Epithelial cell of esophagus (primary cell): ENCODE measurements around the gene HSF5.

Experiments used
- DNase-seq: peaks from one replicate; pipeline ENCODE4 v3.0.0; 2010; ENCODE audit warnings: low read depth
- H3K4me3 ChIP-seq: 2 replicates; pipeline ENCODE4 v1.5.1; 2011; ENCODE audit warnings: mild to moderate bottlenecking, low read length, control low read depth
- CTCF ChIP-seq: IDR thresholded peaks from 2 replicates; pipeline ENCODE4 v1.5.1; 2011; ENCODE audit warnings: low read depth, mild to moderate bottlenecking, low read length, control low read depth, inconsistent platforms; ENCODE audit not compliant: insufficient read depth; ENCODE audit errors: missing control alignments

The HSF5 gene

DNA sequence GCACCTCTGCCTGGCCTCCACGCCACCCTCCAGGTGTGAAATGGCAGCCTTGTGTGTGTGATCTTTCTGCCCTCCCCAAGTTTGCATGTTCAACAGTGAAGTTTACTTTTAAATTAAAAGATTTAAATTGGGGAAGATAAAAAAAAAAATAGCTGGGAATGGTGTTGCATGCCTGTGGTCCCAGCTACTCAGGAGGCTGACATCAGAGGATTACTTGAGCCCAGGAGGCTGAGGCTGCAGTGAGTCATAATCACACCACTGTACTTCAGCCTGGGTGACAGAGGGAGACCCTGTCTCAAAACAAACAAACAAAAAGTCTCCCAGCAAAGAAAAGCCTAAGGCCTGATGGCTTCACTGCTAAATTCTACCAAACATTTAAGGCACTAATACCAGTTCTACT is 35.5 kb downstream of the HSF5 start:
- DNase-seq = peak; percentile 14

DNA sequence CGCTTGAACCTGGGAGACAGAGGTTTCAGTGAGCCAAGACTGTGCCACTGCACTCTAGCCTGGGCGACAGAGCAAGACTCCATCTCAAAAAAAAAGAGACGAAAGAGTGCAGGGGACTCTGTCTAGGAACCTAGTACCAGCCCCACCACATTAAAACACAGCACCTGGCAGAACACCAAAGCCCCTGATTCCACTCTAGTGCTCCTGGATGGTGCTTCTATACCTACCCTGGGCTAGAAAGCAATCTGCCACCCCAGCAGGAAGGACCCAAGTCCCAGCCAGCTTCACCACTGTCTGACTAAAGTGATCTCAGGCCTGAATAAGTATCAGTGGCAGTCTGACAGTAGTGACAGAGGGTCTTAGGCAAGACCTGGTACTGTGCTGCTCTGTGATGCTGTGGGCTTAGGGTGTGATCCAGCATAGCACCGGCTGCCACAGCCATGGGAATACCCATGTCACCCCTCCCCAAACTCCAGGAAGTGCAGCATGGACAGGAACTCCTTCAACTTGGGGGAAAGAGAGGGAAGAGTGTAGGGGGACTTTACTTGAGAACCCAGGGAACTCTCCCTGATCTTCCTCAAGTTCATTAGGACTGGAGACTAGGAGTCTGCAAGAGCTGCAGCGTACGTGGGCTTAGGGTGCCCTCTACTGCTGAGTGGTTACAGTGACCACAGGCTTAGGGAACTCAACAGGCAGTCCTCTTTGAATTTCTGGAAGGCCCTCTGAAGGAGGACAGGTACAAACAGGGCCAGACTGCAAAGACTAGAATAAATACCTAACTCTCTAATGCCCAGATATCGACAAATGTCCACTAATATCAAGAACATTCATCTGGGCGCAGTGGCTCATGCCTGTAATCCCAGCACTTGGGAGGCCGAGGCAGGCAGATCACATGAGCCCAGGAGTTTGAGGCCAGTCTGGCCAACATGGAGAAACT is 40.9 kb downstream of the HSF5 start:
- no peak overlapping the region for H3K4me3 ChIP-seq
- TF ChIP-seq CTCF = peak; percentile 94
- peak; percentile 90 for DNase-seq

More for the DNA sequence above, 35.5 kb downstream of the HSF5 start:
- no peak overlapping the region for H3K4me3 ChIP-seq
- no peak for TF ChIP-seq CTCF

- no peak overlapping the region for H3K4me3 ChIP-seq
- no peak for TF ChIP-seq CTCF
- peak; percentile 11 for DNase-seq
Measured at GRCh38 chr17:58446086-58446485, 42.1 kb downstream of the HSF5 start.

DNA sequence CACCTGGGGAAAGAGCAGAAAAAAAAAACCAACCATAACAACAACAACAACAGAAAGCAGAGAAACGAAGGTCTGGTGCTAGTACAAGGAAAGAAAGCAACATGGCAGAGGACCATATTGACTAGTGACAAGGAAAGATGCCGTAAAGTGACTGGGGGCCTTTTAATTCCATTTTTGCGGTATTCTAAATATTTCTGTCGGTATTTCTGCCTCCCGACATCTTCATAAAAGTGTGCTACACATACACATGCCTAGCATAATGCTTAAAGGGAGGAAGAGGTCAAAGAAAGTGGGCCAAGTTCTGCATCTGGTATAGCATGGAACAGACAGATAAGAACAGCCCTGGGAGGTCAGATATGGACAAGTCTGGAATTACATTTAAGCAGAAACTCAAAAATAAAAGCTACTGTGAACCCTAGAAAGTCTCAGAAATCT is 51.4 kb downstream of the HSF5 start:
- no peak overlapping the region for H3K4me3 ChIP-seq
- DNase-seq = no peak

GRCh38 chr17:58436245-58436644 is 52.0 kb downstream of the HSF5 start:
- no peak for DNase-seq
- H3K4me3 ChIP-seq = no peak overlapping the region
- TF ChIP-seq CTCF = no peak

More for the DNA sequence above, 51.4 kb downstream of the HSF5 start:
- no peak for TF ChIP-seq CTCF

GRCh38 chr17:58432806-58433573 is 55.2 kb downstream of the HSF5 start:
- DNase-seq = no peak
- no peak overlapping the region for H3K4me3 ChIP-seq
- peak; percentile 12 for TF ChIP-seq CTCF
